NCI-H2081 treated with DMSO at 0.1 percent for 48 hours (cell line): ENCODE measurements around the gene ANKS1B.
A peak's percentile ranks its signal among the peaks of the same experiment; 100 is the strongest.
"Not testable (repeated sequence)": the region's sequence is repeated elsewhere in the genome, so short reads cannot be mapped to it uniquely, and the experiment has no call there.

ENCODE experiments used
- DNase-seq: peaks from one replicate; lab custom pipeline; 2025; lab: John Stamatoyannopoulos, UW

The ANKS1B gene

DNA sequence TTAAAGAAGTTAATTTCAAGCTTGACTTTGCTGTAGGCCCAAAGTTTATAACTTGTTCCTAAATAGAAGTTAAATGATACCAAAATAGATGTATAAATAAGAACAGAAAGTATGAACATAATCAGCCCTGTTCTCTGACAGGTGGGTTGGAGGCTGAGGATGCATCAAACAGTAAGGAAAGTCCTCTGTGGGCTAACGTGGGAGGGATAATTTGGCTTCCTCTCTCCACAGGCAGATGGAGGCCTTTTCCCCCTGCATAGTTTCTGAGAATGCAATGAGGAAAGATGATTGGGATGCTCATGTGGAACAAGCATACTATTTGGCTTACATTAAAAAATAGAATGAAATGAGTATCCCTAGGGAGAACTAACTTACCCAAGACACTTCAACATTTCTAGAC lies 280.7 kb downstream of the ANKS1B start:
- no peak for DNase-seq

GRCh38 chr12:99700032-99700431 lies 284.7 kb downstream of the ANKS1B start:
- no peak for DNase-seq

- DNase-seq = no peak
Observed at GRCh38 chr12:99695050-99695449, 289.7 kb downstream of the ANKS1B start.

DNA sequence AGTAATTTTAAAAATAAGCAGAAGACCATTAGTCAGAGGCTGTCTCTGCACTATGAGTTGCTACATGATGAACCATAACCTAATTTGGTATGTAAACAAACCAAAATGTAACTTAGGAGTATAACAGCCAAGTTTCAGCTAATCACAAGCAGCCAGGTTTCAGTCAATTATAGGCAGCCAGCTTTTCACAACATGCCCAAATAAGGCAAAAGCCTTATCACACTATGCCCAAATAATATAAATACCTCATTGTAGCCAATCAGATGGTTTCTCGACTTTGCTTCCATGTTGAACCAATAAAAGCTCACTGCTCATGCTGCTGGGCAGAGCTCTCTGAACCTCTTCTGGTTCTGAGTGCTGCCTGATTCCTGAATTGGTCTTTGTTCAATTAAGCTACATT lies 298.6 kb downstream of the ANKS1B start:
- DNase-seq = no peak

GRCh38 chr12:99680276-99680675 lies 304.5 kb downstream of the ANKS1B start:
- no peak for DNase-seq

DNA sequence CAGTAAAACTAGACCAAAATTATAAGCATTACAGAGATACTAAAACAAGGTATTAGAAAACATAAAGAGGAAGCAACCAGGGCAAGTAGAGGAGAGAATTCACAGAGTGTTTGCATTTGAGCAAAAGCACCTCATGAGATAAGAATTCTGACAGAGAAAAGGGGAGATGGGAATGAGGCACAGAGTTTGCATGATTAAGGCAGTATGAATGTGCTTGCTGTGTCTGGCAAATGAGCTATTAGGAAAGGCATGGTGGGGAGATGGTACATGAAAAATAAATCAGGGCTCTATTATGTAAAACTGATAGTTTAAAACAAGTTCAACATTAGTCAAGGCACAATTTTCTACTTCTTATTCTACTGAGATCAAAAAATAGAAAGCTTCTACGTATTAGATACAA lies 314.1 kb downstream of the ANKS1B start:
- DNase-seq = no peak

- no peak for DNase-seq
Observed at GRCh38 chr12:99658671-99659349, 325.9 kb downstream of the ANKS1B start.

DNA sequence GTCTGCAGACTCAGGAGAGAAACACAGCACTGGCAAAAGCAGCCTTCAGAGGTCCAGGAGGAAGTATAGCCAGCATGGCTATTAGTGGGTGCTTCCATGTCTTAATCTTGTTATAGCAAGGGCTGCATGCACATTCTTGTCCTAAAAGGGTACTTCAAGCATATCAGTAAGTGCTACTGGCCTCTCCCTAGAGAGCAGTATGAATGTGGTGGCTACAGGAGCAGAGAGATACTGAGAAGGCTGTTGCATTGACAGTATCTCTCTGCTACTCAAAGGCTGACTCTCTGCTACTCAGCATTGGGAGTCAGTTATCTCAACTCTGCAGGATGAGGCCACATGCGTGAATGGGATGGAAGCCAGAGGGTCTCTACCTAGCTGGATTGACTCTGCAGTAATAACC lies 335.2 kb downstream of the ANKS1B start:
- no peak for DNase-seq

DNA sequence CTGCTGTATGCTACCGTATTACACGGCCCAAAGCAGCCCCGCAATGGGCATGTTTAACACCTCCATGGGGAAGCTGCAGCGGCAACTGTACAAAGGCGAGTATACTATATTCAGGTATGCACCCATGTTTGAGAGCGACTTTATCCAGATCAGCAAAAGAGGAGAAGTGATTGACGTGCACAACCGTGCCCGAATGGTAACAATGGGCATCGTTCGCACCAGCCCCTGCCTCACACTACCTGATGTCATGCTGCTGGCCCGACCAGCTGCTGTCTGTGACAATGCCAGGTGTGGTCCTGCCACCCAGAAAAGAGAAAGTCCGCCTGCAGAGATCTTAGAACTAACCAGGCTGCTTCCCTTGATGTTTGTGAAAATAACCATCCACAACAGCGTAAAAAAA lies 336.6 kb downstream of the ANKS1B start:
- DNase-seq = no peak

DNA sequence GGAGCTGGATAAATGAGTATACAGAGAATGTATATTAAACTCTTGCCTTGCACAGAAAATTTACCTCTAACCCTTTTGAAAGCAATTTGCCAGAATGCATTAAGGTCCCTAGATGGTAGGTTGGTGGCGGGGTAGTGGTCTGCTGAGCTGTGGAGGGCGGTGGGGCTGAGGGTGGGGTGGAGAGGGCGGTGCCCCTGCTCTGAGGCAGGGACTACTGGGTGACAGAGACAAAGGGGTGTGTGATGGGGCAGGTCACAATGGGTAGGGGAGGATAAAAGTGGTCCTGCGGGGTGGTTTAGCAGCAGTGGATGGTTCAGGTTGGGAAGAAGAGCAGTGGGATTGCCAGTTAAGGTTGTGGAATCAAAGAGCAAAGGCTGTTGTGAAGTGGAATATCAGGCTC lies 337.3 kb downstream of the ANKS1B start, which contains the start of gene GARIN6:
GARIN6 (plus strand) TSS at position 301 of the 400 bp plus-strand sequence. CDS start 422 bp downstream, outside the sequence.
- no peak for DNase-seq

DNA sequence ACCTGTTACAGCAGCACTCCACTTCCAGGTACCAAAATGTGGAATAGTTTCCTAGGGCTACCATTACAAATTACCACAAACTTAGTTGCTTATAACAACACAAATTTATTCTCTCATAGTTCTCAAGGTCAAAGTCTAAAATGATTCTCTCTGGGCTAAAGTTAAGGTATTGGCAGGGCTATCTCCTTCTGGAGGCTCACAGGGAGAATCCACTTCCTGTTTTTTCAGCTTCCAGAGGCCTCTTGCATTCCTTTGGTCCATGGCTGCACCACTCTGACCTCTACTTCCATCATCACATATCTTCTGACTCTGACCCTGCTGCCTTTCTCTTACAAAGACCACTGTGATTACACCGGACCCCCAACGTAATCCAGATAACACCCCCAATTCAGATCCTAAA lies 340.1 kb downstream of the ANKS1B start:
- DNase-seq = no peak

GRCh38 chr12:99627459-99627858 lies 357.3 kb downstream of the ANKS1B start:
- no peak for DNase-seq

DNA sequence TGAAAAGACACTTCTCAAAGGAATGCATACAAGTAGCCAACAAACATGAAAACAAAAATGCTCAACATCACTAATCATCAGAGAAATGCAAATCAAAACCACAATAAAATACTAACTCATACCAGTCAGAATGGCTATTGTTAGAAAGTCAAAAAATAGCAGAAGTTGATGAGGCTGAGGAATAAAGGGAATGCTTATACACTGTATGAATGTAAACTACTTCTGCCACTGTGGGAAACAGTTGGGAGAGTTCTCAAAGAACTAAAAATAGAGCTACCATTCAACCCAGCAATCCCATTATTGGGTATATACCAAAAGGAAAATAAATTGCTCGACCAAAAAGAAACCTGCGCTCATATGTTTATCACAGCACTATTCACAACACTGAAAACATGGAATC lies 360.1 kb downstream of the ANKS1B start:
- DNase-seq = not testable (repeated sequence)

- DNase-seq = no peak
Observed at GRCh38 chr12:99620159-99620479, 364.6 kb downstream of the ANKS1B start.

DNA sequence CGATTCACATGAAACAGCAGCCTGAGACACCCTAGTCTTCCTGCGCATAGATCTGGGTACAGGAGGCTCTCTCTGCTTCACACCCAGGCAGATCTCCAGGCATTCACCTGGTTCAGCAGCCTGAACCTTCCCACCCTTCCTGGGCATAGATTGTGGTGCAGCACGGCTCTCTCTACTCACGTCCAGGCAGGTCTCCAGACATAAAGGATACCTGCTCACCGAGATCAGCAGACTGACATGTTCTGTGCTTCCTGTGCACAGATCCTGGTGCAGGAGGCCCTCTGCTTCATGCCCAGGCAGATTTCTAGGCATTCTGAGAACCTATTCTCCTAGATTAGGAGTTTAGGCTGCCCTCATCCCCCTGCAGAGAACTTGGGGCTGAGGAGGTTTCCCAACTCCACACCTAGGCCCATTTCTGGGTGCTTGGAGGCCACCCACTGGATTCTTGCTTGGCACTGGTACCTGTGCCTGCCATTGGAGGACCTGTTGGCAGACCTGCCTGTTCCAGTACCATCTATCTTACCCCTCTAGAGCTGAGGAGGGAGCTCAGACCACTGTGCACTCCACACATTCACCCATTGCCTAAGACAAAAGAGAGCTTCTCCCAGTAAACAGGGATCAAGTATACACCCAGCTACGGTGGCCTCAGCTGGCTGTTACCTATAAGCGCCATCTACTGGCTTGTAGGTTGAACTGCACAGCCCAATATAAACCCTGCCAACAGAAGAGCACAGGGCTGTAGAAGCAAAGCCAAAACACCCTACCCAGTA lies 365.2 kb downstream of the ANKS1B start:
- no peak for DNase-seq

- DNase-seq = no peak
Observed at GRCh38 chr12:99618657-99619056, 366.1 kb downstream of the ANKS1B start.

DNA sequence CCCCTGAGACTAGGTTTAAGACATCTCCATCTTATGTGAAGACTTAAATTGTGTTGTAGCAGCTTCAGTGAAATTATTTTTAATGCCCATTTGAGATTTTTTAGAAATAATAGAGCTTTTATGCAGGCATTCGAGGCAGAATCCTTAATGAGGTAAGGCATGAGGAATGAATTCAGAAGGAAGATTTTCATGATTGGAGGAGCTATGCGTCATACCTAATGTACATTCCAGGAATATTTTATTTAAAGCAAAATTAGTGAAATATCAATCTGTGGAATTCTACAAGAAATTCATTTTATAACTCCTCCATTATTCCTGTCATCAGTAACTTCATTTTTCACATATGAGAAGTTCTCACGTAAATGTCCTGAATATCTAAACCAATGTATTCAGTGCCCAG lies 373.1 kb downstream of the ANKS1B start:
- no peak for DNase-seq

- no peak for DNase-seq
Observed at GRCh38 chr12:99611117-99611516, 373.6 kb downstream of the ANKS1B start.

GRCh38 chr12:99609455-99610181 lies 375.1 kb downstream of the ANKS1B start:
- DNase-seq = no peak

- DNase-seq = peak; percentile 24
Observed at GRCh38 chr12:99600388-99600787, 384.3 kb downstream of the ANKS1B start.

GRCh38 chr12:99598785-99599184 lies 386.0 kb downstream of the ANKS1B start:
- DNase-seq = no peak

GRCh38 chr12:99596762-99597161 lies 388.0 kb downstream of the ANKS1B start:
- no peak for DNase-seq

GRCh38 chr12:99577125-99577524 lies 407.6 kb downstream of the ANKS1B start:
- DNase-seq = not testable (repeated sequence)
